Measurements from ENCODE around the gene HTR3B. TPM values are rescaled to one million over a fixed set of nuclear protein-coding genes. Genes with fewer than 3 reads are reported as not detected.

HTR3B gene
- total RNA-seq, 4 donors from 2014 or later: not detected

DNA sequence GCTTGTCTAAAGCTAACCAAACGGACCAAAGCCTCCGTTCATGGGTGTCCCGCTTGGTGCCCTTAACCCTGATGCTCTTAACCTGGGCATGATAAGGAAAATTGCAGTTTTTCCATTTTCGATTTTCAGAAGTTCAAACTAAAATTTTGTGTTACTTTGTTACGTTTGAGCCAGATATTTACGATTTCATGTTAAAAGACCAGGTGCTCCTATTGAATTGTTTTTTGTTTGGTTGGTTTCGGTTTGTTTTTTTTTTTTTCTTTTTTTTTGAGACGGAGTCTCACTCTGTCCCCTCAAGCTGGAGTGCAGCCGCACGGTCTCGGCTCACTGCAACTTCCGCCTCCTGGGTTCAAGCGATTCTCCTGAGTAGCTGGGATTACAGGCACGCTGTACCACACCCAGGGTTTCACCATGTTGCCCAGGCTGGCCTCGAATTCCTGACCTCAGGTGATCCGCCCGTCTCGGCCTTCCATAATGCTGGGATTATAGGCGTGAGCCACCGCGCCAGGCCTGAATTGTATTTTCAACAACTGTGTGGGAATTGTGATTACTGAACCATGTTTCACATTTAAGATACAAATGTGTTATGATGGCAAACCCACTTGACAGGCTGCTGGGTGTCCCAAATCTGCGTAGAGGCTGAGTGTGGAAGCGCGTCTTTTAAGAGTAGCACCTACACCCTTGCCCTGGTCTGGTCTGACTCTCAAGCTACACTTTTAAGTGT is 28.4 kb upstream of the HTR3B start:
- TF ChIP-seq, protein P1, sequence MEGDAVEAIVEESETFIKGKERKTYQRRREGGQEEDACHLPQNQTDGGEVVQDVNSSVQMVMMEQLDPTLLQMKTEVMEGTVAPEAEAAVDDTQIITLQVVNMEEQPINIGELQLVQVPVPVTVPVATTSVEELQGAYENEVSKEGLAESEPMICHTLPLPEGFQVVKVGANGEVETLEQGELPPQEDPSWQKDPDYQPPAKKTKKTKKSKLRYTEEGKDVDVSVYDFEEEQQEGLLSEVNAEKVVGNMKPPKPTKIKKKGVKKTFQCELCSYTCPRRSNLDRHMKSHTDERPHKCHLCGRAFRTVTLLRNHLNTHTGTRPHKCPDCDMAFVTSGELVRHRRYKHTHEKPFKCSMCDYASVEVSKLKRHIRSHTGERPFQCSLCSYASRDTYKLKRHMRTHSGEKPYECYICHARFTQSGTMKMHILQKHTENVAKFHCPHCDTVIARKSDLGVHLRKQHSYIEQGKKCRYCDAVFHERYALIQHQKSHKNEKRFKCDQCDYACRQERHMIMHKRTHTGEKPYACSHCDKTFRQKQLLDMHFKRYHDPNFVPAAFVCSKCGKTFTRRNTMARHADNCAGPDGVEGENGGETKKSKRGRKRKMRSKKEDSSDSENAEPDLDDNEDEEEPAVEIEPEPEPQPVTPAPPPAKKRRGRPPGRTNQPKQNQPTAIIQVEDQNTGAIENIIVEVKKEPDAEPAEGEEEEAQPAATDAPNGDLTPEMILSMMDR (IDR thresholded peaks at IDR 0.05; ENCODE audit: low read depth): no peak

GRCh38 chr11:113876798-113877669 is 27.6 kb upstream of the HTR3B start:
- TF ChIP-seq, protein P1 (IDR thresholded peaks at IDR 0.05; ENCODE audit: low read depth): no peak

- TF ChIP-seq, protein P1 (IDR thresholded peaks at IDR 0.05; ENCODE audit: low read depth): no peak
Observed at GRCh38 chr11:113877670-113878055, 26.9 kb upstream of the HTR3B start.

- TF ChIP-seq, protein P1 (IDR thresholded peaks at IDR 0.05; ENCODE audit: low read depth): no peak
Observed at GRCh38 chr11:113880971-113881370, 23.6 kb upstream of the HTR3B start.

DNA sequence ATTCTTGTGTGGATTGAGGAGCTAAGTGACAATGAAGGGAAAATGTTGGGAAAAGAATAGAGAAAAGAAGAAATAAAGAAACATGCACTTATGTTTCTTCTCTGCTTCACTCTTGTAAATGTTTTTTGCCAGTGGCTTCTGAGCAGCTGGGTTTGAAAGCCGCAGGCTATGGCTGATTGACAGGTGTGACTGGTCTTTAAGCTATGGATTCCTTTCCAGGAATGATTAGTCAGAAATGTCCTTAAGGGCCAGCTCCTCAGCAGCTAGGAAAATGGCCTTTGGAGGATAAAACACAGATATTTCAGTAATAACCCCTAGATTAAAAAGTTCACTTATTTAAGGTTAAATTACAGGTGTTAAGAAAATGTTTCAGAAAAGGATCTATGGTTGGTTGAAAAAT is 22.7 kb upstream of the HTR3B start:
- TF ChIP-seq, protein P1 (IDR thresholded peaks at IDR 0.05; ENCODE audit: low read depth): no peak

DNA sequence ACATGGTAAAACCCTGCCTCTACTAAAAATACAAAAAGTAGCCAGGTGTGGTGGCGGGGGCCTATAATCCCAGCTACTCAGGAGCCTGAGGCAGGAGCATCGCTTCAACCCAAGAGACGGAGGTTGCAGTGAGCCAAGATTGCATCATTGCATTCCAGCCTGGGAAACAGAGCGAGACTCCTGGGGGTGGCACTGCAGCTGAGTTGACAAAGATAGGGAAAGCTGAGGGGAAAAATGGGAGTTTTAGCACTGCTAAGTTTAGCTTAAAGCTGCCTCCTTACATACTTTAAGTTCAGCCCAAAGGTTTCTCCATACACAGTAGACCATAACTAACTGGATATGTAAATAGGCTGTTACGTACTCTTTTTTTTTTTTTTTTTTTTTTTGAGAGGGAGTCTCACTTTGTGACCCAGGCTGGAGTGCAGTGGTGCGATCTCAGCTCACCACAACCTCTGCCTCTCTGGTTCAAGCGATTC is 20.2 kb upstream of the HTR3B start:
- TF ChIP-seq, protein P1 (IDR thresholded peaks at IDR 0.05; ENCODE audit: low read depth): no peak

GRCh38 chr11:113885897-113886296 is 18.7 kb upstream of the HTR3B start:
- TF ChIP-seq, protein P1 (IDR thresholded peaks at IDR 0.05; ENCODE audit: low read depth): no peak
